H9 (cell line): ENCODE measurements around the gene SLC39A12. TPM values are rescaled to one million over a fixed set of nuclear protein-coding genes. Genes with fewer than 3 reads are reported as not detected.

Source experiments
- DNase-seq: peaks from one replicate; pipeline ENCODE4 v3.0.0-alpha.2; 2017
- H2AFZ ChIP-seq: one replicate; pipeline ENCODE4 v1.6.1; 2013; ENCODE audit warnings: mild to moderate bottlenecking, low read length, control low read depth, moderate library complexity
- H2AK5ac ChIP-seq: 2 replicates; pipeline ENCODE4 v1.6.1; 2013; ENCODE audit warnings: low read length, control low read depth, mixed read lengths; ENCODE audit not compliant: insufficient read length
- H2BK120ac ChIP-seq: one replicate; pipeline ENCODE4 v1.6.1; 2013; ENCODE audit warnings: low read depth, mild to moderate bottlenecking, low read length, control low read depth, inconsistent platforms; ENCODE audit not compliant: poor library complexity, severe bottlenecking
- H2BK12ac ChIP-seq: 2 replicates; pipeline ENCODE4 v1.6.1; 2013; ENCODE audit warnings: low read length, control low read depth, mixed read lengths, low read depth; ENCODE audit not compliant: insufficient read length
- H2BK15ac ChIP-seq: 2 replicates; pipeline ENCODE4 v1.6.1; 2013; ENCODE audit warnings: low read depth, low read length, control low read depth
- H2BK20ac ChIP-seq: one replicate; pipeline ENCODE4 v1.6.1; 2013; ENCODE audit warnings: low read depth, mild to moderate bottlenecking, low read length, control low read depth, inconsistent platforms; ENCODE audit not compliant: poor library complexity, severe bottlenecking
- H2BK5ac ChIP-seq: 2 replicates; pipeline ENCODE4 v1.6.1; 2013; ENCODE audit warnings: low read length, control low read depth, mixed read lengths; ENCODE audit not compliant: insufficient read length
- H3K14ac ChIP-seq: 2 replicates; pipeline ENCODE4 v1.6.1; 2013; ENCODE audit warnings: low read length, control low read depth; ENCODE audit not compliant: insufficient read depth
- H3K18ac ChIP-seq: 2 replicates; pipeline ENCODE4 v1.6.1; 2013; ENCODE audit warnings: low read depth, mild to moderate bottlenecking, mixed read lengths, low read length, control low read depth; ENCODE audit not compliant: insufficient read length
- H3K23ac ChIP-seq: 2 replicates; pipeline ENCODE4 v1.6.1; 2013; ENCODE audit warnings: low read length, control low read depth, mixed read lengths, low read depth; ENCODE audit not compliant: insufficient read length
- H3K23me2 ChIP-seq: 2 replicates; pipeline ENCODE4 v1.6.1; 2013; ENCODE audit warnings: low read depth, mild to moderate bottlenecking, mixed read lengths, low read length, control low read depth; ENCODE audit not compliant: insufficient read length, poor library complexity, severe bottlenecking
- H3K27ac ChIP-seq: 2 replicates; pipeline ENCODE4 v1.5.1; 2013; ENCODE audit warnings: low read length, control low read depth, mixed read lengths, low read depth; ENCODE audit not compliant: insufficient read length
- H3K27me3 ChIP-seq: 2 replicates; pipeline ENCODE4 v1.6.1; 2013; ENCODE audit warnings: low read length, control low read depth, inconsistent platforms; ENCODE audit not compliant: insufficient read depth
- H3K4ac ChIP-seq: 2 replicates; pipeline ENCODE4 v1.6.1; 2013; ENCODE audit warnings: low read depth, mild to moderate bottlenecking, control low read depth, inconsistent platforms, low read length, moderate library complexity
- H3K4me1 ChIP-seq: 2 replicates; pipeline ENCODE4 v1.6.1; 2013; ENCODE audit warnings: low read length, control low read depth, inconsistent platforms; ENCODE audit not compliant: insufficient read depth
- H3K4me2 ChIP-seq: 2 replicates; pipeline ENCODE4 v1.6.1; 2013; ENCODE audit warnings: low read length, control low read depth, mixed read lengths; ENCODE audit not compliant: insufficient read length, insufficient read depth
- H3K56ac ChIP-seq: 2 replicates; pipeline ENCODE4 v1.6.1; 2013; ENCODE audit warnings: low read depth, mild to moderate bottlenecking, mixed read lengths, low read length, control low read depth; ENCODE audit not compliant: insufficient read length
- H3K79me1 ChIP-seq: 2 replicates; pipeline ENCODE4 v1.6.1; 2013; ENCODE audit warnings: low read depth, mild to moderate bottlenecking, moderate library complexity, low read length, control low read depth, inconsistent platforms; ENCODE audit not compliant: insufficient read depth, poor library complexity, severe bottlenecking
- H3K79me2 ChIP-seq: 2 replicates; pipeline ENCODE4 v1.6.1; 2013; ENCODE audit warnings: low read length, control low read depth, inconsistent platforms; ENCODE audit not compliant: insufficient read depth
- H3K9ac ChIP-seq: 2 replicates; pipeline ENCODE4 v1.6.1; 2013; ENCODE audit warnings: low read length, control low read depth, mixed read lengths; ENCODE audit not compliant: insufficient read length; ENCODE audit errors: extremely low read depth
- H3K9me3 ChIP-seq: one replicate; pipeline ENCODE4 v1.6.1; 2013; ENCODE audit warnings: low read depth, low read length, inconsistent platforms; ENCODE audit not compliant: control insufficient read depth
- H3T11ph ChIP-seq: one replicate; pipeline ENCODE4 v1.6.1; 2013; ENCODE audit warnings: mild to moderate bottlenecking, low read length, control low read depth, inconsistent platforms
- H4K20me1 ChIP-seq: one replicate; pipeline ENCODE4 v1.6.1; 2013; ENCODE audit not compliant: control insufficient read depth, insufficient read length, insufficient read depth
- H4K5ac ChIP-seq: 2 replicates; pipeline ENCODE4 v1.6.1; 2013; ENCODE audit warnings: low read depth, mild to moderate bottlenecking, mixed read lengths, low read length, control low read depth; ENCODE audit not compliant: insufficient read length
- H4K8ac ChIP-seq: replicated peaks from 2 replicates; pipeline ENCODE4 v1.6.1; 2013; ENCODE audit warnings: low read length, control low read depth, mixed read lengths, low read depth; ENCODE audit not compliant: insufficient read length
- H4K91ac ChIP-seq: 2 replicates; pipeline ENCODE4 v1.6.1; 2013; ENCODE audit warnings: low read depth, mild to moderate bottlenecking, moderate library complexity, mixed read lengths, low read length, control low read depth; ENCODE audit not compliant: insufficient read length
- H3K27ac Mint-ChIP-seq, 3 experiments: 2 replicates in 2 of 3; 3 replicates in 1 of 3; pipeline ENCODE4 v1.8.0; 2020 to 2021; ENCODE audit warnings: mixed read lengths in 3 of 3, mild to moderate bottlenecking in 1 of 3, moderate library complexity in 1 of 3
- H3K27me3 Mint-ChIP-seq: 2 replicates; pipeline ENCODE4 v1.8.0; 2021; ENCODE audit warnings: low read depth, mild to moderate bottlenecking, moderate library complexity, mixed read lengths
- H3K36me3 Mint-ChIP-seq, 3 experiments: 2 replicates in 2 of 3; 3 replicates in 1 of 3; pipeline ENCODE4 v1.8.0; 2020 to 2021; ENCODE audit warnings: low read depth in 3 of 3, mixed read lengths in 3 of 3; ENCODE audit not compliant: insufficient read depth in 1 of 3
- H3K4me1 Mint-ChIP-seq, 2 experiments: 2 replicates each; pipeline ENCODE4 v1.8.0; 2020; ENCODE audit warnings: mixed read lengths in 2 of 2
- H3K4me3 Mint-ChIP-seq, 2 experiments: 2 replicates in 1 of 2; 3 replicates in 1 of 2; pipeline ENCODE4 v1.8.0; 2020 to 2021; ENCODE audit warnings: mild to moderate bottlenecking in 2 of 2, mixed read lengths in 2 of 2, moderate library complexity in 1 of 2
- H3K9me3 Mint-ChIP-seq, 2 experiments: 2 replicates in 1 of 2; 3 replicates in 1 of 2; pipeline ENCODE4 v1.8.0; 2020; ENCODE audit warnings: mild to moderate bottlenecking in 2 of 2, mixed read lengths in 2 of 2, moderate library complexity in 1 of 2
- CTCF ChIP-seq: fragments of 200-600 bp; sonication (generic); conservative IDR thresholded peaks from 3 replicates; pipeline ENCODE4 v1.8.0; 2021; ENCODE audit warnings: antibody characterized with exemption, mild to moderate bottlenecking
- WGBS: extraction: QIAGEN DNeasy Blood & Tissue Kit; methylation state at CpG from one replicate; pipeline ENCODE4 v1.1.7; 2013; ENCODE audit warnings: missing lambda C conversion rate, low lambda C conversion rate, mixed read lengths; ENCODE audit not compliant: insufficient read length; ENCODE audit errors: extremely low coverage; 5-methylcytosine and 5-hydroxymethylcytosine counted together
- total RNA-seq: library from RNA; stranded (reverse); gene quantifications from 2 replicates; pipeline ENCODE4 v1.2.1, GENCODE V29; 2021

The SLC39A12 gene
- total RNA-seq, 1 experiment from 2014 or later = not detected

DNA sequence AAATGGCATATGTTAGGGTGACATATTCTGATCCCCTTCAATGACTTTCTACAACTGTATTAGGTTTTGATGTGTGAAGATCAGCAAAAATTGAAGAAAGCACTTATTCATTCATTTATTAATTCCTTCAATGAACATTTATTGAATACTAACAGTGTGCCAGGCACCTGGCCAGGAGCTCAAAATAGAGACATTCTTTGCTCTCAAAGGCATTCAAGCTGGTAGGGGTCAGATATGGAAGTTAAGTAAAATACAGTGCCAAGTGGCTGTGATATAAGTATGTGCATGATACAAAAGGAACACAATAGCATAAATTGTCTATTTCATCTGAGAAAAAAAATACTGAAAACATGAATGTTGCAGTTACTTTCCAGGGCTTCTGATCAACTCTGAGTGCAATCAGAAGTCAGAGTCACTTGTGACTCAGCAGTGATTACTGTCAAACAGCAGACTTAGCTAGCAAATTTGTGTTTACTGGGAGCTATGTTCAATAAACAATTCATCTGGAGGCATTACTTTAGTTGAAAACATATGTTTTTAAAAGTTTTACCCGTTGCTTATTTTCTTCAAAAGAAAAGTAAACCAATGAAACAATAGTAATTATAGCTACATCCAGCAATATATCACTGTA lies 128.1 kb downstream of the SLC39A12 start:
- Histone ChIP-seq H3K14ac (no peak overlapping the region), H3K27ac (no peak overlapping the region), H3K27me3 (no peaks in the 10 kb centered on the region), H2AK5ac (no peak overlapping the region), H3K23ac (no peak overlapping the region), H2BK15ac (no peak overlapping the region), H2BK12ac (no peak overlapping the region), H2BK120ac (no peak overlapping the region), H3K79me1 (no peaks in the 10 kb centered on the region), H3T11ph (no peak overlapping the region), H2BK20ac (no peak overlapping the region), H3K9me3 (no peaks in the 10 kb centered on the region), H3K9ac (no peak overlapping the region), H2BK5ac (no peak overlapping the region), H2AFZ (no peak overlapping the region), H3K18ac (no peak overlapping the region), H3K56ac (no peak overlapping the region), H4K8ac (no peak overlapping the region), H3K23me2 (no peaks in the 10 kb centered on the region), H4K5ac (no peak overlapping the region), H3K4ac (no peak overlapping the region), H4K20me1 (no peaks in the 10 kb centered on the region), H3K79me2 (no peaks in the 10 kb centered on the region), H3K4me2 (no peak overlapping the region), H3K4me1 (peaks cover 3% of the 10 kb centered on the region; the same call in 1 of the 2 replicates), H4K91ac (no peak overlapping the region)
- no peak for TF ChIP-seq CTCF
- Mint-ChIP-seq H3K27ac (no peak overlapping the region), H3K4me3 (no peak overlapping the region), H3K36me3 (peaks cover 0 to 3% (median 0%) of the 10 kb centered on the region in 3 experiments; a peak in 4 of 7 replicates), H3K4me1 (peaks cover 18 to 26% of the 10 kb centered on the region in 2 experiments), H3K27me3 (peaks cover 4% of the 10 kb centered on the region), H3K9me3 (peaks cover 0 to 2% of the 10 kb centered on the region in 2 experiments; a peak in 2 of 5 replicates)
- no CpG with 5 or more reads among the region's 1 CpG for WGBS
- no peak for DNase-seq
